ELF-1 (cell line): ENCODE data around the gene DGCR6L.
"Not testable (repeated sequence)": the region's sequence is repeated elsewhere in the genome, so short reads cannot be mapped to it uniquely, and the experiment has no call there.

Source experiments
- DNase-seq: peaks from one replicate; pipeline ENCODE4 v3.0.0-alpha.2; 2016; ENCODE audit warnings: low read depth, low spot score

Gene DGCR6L

GRCh38 chr22:20319745-20320658 is at the start of gene DGCR6L:
DGCR6L (minus strand) TSS chr22:20320060; CDS start chr22:20319988, 72 bp downstream.
- DNase-seq = peak; percentile 89

GRCh38 chr22:20368875-20369274 is 49.0 kb upstream of the DGCR6L start:
- not testable (repeated sequence) for DNase-seq

- not testable (repeated sequence) for DNase-seq
Measured at GRCh38 chr22:20366841-20367240, 47.0 kb upstream of the DGCR6L start.

- DNase-seq = not testable (repeated sequence)
Measured at GRCh38 chr22:20364335-20365260, 44.7 kb upstream of the DGCR6L start.

- DNase-seq = not testable (repeated sequence)
Measured at GRCh38 chr22:20362403-20362802, 42.5 kb upstream of the DGCR6L start.

GRCh38 chr22:20361752-20362229 is 41.9 kb upstream of the DGCR6L start:
- DNase-seq = not testable (repeated sequence)

- not testable (repeated sequence) for DNase-seq
Measured at GRCh38 chr22:20360866-20361751, 41.2 kb upstream of the DGCR6L start.

GRCh38 chr22:20360261-20360660 is 40.4 kb upstream of the DGCR6L start:
- DNase-seq = not testable (repeated sequence)

- not testable (repeated sequence) for DNase-seq
Measured at GRCh38 chr22:20358503-20359239, 38.8 kb upstream of the DGCR6L start.

GRCh38 chr22:20357967-20358366 is 38.1 kb upstream of the DGCR6L start:
- DNase-seq = not testable (repeated sequence)

- DNase-seq = not testable (repeated sequence)
Measured at GRCh38 chr22:20356906-20357305, 37.0 kb upstream of the DGCR6L start.

- not testable (repeated sequence) for DNase-seq
Measured at GRCh38 chr22:20355939-20356636, 36.2 kb upstream of the DGCR6L start.

GRCh38 chr22:20354238-20354975 is 34.5 kb upstream of the DGCR6L start:
- DNase-seq = no peak

GRCh38 chr22:20352536-20352935 is 32.7 kb upstream of the DGCR6L start:
- DNase-seq = not testable (repeated sequence)

- DNase-seq = not testable (repeated sequence)
Measured at GRCh38 chr22:20346553-20346952, 26.7 kb upstream of the DGCR6L start.

- DNase-seq = not testable (repeated sequence)
Measured at GRCh38 chr22:20338291-20338690, 18.4 kb upstream of the DGCR6L start.

GRCh38 chr22:20337807-20338206 is 17.9 kb upstream of the DGCR6L start:
- DNase-seq = peak; percentile 20

GRCh38 chr22:20336561-20336960 is 16.7 kb upstream of the DGCR6L start:
- DNase-seq = not testable (repeated sequence)

- DNase-seq = peak; percentile 4
Measured at GRCh38 chr22:20328569-20328930, 8.7 kb upstream of the DGCR6L start.
